ENCODE measurements around the gene C20orf204.

The C20orf204 gene

DNA sequence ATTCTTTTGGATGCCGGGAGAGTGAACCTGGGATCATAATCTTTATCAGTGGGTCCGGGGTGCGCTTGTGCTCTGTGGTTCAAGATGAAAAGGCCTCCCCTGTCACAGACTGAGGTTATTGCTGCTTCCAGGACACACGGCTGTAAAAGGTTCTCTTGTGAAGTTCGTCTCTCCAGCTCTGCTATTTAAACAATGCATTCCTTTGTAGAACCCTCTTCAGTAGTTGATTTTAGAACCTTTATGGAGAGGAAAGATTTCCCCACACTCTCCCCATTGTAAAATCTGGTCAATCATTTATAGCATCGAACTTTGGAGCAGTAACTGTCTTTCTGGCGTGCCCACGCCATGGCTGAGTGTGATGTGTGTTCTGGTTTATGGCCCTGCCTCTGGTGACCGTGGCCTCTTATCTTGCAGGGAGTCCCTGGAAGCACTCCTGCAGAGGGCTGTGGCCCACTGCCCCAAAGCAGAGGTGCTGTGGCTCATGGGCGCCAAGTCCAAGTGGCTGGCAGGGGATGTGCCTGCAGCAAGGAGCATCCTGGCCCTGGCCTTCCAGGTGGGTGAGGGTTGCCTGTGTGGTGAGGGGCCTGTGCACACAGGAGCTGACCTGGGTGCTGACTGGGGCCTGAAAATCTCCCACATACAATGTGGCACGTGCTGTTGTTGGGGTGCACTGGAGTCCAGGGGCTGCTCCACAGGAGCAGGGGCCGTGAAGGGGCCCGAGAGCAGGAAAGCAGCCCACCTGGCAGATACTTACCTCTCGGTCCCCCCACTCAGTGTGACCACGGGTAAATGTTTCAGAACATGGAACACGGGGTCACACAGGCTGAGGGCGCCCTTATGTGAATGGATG is 11.6 kb upstream of the C20orf204 start:
- TF ChIP-seq, protein P1, sequence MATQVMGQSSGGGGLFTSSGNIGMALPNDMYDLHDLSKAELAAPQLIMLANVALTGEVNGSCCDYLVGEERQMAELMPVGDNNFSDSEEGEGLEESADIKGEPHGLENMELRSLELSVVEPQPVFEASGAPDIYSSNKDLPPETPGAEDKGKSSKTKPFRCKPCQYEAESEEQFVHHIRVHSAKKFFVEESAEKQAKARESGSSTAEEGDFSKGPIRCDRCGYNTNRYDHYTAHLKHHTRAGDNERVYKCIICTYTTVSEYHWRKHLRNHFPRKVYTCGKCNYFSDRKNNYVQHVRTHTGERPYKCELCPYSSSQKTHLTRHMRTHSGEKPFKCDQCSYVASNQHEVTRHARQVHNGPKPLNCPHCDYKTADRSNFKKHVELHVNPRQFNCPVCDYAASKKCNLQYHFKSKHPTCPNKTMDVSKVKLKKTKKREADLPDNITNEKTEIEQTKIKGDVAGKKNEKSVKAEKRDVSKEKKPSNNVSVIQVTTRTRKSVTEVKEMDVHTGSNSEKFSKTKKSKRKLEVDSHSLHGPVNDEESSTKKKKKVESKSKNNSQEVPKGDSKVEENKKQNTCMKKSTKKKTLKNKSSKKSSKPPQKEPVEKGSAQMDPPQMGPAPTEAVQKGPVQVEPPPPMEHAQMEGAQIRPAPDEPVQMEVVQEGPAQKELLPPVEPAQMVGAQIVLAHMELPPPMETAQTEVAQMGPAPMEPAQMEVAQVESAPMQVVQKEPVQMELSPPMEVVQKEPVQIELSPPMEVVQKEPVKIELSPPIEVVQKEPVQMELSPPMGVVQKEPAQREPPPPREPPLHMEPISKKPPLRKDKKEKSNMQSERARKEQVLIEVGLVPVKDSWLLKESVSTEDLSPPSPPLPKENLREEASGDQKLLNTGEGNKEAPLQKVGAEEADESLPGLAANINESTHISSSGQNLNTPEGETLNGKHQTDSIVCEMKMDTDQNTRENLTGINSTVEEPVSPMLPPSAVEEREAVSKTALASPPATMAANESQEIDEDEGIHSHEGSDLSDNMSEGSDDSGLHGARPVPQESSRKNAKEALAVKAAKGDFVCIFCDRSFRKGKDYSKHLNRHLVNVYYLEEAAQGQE (IDR thresholded peaks at IDR 0.05; ENCODE audit: insufficient read depth in 1 of 2, low read depth in 2 of 2, low read length in 2 of 2) = no peak
- no peak for TF ChIP-seq SIN3A (IDR thresholded peaks at IDR 0.05; ENCODE audit: borderline replicate concordance, insufficient read depth, low read length)
- no peak for TF ChIP-seq FOXP2 (optimal IDR thresholded peaks at IDR 0.05; ENCODE audit: borderline replicate concordance, extremely low read depth, extremely low read length, insufficient read depth)
- no peak for TF ChIP-seq TAF1 (IDR thresholded peaks at IDR 0.05; ENCODE audit: borderline replicate concordance, insufficient read depth, low read length)
- no peak for TF ChIP-seq POLR2AphosphoS5 (IDR thresholded peaks at IDR 0.05; ENCODE audit: low read depth, low read length)

DNA sequence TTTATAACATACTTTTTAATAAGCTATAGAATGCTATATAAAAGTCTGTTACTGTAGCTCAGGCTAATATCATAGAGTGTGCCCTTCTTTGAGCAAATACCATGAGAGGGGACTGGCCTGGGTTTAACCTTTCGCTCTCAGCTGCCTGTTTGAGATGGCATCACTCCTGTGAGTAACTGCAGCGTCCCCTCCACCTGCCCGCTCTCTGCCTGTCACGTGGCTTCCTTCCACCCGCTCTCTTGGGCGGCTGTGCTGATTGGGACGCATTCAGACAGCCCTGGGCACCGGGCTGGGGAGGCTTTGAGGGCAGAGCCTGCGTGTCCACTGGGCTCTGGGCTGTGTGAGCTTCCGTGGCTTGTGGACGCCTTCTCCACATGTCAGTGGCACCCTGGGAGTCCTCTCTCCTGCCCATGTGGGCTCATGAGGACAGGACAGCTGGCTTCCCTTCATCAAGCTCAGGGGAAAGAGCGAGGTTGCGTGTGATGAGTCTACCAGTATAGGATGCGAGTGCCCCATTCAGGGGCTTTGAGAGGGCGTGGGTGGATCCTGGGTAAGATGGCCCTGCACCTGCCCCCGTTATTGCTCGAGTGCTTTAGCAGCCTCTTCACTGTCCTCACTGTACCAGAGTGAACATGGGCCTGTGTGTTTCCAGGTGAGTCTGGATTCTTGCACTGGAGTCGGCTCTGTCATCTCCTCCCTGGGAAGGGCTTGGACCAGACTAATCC is 10.7 kb upstream of the C20orf204 start:
- TF ChIP-seq POLR2AphosphoS5 (IDR thresholded peaks at IDR 0.05; ENCODE audit: low read depth, low read length) (no peak), SIN3A (IDR thresholded peaks at IDR 0.05; ENCODE audit: borderline replicate concordance, insufficient read depth, low read length) (no peak), FOXP2 (optimal IDR thresholded peaks at IDR 0.05; ENCODE audit: borderline replicate concordance, extremely low read depth, extremely low read length, insufficient read depth) (no peak), TAF1 (IDR thresholded peaks at IDR 0.05; ENCODE audit: borderline replicate concordance, insufficient read depth, low read length) (no peak)
- TF ChIP-seq, protein P1 (IDR thresholded peaks at IDR 0.05; ENCODE audit: insufficient read depth in 1 of 2, low read depth in 2 of 2, low read length in 2 of 2) = no peak

DNA sequence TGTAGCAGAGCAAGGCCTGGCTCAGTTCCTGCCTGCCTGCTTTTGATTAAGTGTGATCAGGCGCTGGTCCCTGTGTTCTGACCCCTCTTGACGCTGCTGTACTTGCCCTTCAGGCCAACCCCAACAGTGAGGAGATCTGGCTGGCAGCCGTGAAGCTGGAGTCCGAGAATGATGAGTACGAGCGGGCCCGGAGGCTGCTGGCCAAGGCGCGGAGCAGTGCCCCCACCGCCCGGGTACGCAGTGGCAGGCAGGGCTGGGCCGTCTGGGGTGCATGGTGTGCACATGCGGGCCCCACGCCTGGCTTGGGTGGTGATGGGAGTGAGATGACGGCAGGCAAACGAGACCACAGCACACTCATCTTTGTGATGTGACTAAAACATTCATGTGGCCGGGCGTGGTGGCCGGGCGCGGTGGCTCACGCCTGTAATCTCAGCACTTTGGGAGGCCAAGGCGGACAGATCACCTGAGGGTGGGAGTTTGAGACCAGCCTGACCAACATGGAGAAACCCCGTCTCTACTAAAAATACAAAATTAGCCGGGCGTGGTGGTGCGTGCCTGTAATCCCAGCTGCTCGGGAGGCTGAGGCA is 10.1 kb upstream of the C20orf204 start:
- TF ChIP-seq FOXP2 (optimal IDR thresholded peaks at IDR 0.05; ENCODE audit: borderline replicate concordance, extremely low read depth, extremely low read length, insufficient read depth) (no peak), TAF1 (IDR thresholded peaks at IDR 0.05; ENCODE audit: borderline replicate concordance, insufficient read depth, low read length) (no peak), POLR2AphosphoS5 (IDR thresholded peaks at IDR 0.05; ENCODE audit: low read depth, low read length) (no peak), SIN3A (IDR thresholded peaks at IDR 0.05; ENCODE audit: borderline replicate concordance, insufficient read depth, low read length) (no peak)
- TF ChIP-seq, protein P1 (IDR thresholded peaks at IDR 0.05; ENCODE audit: insufficient read depth in 1 of 2, low read depth in 2 of 2, low read length in 2 of 2) = no peak

DNA sequence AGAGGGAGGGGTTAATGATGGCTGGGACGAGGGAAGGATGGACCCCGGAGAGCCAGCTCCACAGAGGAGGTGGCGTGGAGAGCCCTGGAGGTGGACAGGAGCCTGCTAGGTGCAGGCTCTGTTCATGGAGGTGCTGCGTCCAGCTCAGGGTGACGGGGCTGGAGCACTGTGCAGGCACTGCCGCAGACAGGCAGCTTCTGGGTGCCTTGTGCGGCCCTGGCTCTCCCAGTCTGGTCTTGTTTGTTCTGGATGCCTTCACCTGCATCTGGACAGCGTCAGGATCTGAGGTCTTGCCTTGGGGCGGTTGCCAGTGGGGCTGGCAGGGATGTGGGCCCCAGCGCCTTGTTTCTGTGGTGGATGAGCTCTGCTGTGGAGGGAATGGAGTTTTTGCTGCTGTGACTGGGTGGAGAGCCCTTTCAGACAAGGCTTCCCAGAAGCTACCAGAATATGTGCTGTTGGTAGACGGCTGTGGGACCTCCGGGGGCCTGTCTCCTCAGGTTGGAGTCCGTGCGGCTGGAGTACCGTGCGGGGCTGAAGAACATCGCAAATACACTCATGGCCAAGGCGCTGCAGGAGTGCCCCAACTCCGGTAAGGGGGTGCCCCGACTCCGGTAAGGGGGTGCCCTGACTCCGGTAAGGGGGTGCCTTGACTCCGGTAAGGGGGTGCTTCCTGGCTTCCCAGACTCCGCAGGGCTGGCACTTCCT is 7.8 kb upstream of the C20orf204 start:
- TF ChIP-seq TAF1 (IDR thresholded peaks at IDR 0.05; ENCODE audit: borderline replicate concordance, insufficient read depth, low read length) (no peak), SIN3A (IDR thresholded peaks at IDR 0.05; ENCODE audit: borderline replicate concordance, insufficient read depth, low read length) (no peak)
